GM12878 (cell line): ENCODE measurements around the gene DPYSL4. TPM values are rescaled to one million over a fixed set of nuclear protein-coding genes. Genes with fewer than 3 reads are reported as not detected.

ENCODE experiments used
- ATAC-seq: fragments of 200-7000 bp; cut with Tn5 transposase; 3 replicates; pipeline ENCODE4 v1.9.1; 2020; ENCODE audit warnings: mild to moderate bottlenecking, moderate library complexity
- BruUV-seq: library from RNA; stranded (reverse); fragments of 400-500 nt; replicated peaks from 2 replicates; lab custom pipeline; 2021; lab: Mats Ljungman, UMichigan
- CTCF ChIA-PET: fragments of 300-600 bp; sonication (Branson Sonifier 250); formaldehyde crosslinking; extraction: SDS; loops from one replicate; lab custom pipeline; 2021; ENCODE audit warnings: inconsistent platforms; lab: Yijun Ruan, JAX
- POLR2A ChIA-PET: fragments of 350-600 bp; formaldehyde crosslinking; extraction: SDS; loops from one replicate; lab custom pipeline; 2021; ENCODE audit warnings: inconsistent platforms; lab: Charles Lee
- RAD21 ChIA-PET: fragments of 300-600 bp; sonication (Branson Sonifier 250); formaldehyde crosslinking; loops from one replicate; lab custom pipeline; 2023; ENCODE audit warnings: antibody characterized with exemption; ENCODE audit not compliant: unreplicated experiment; lab: Charles Lee
- SMC1A ChIA-PET: fragments of 300-600 bp; sonication (Branson Sonifier 250); formaldehyde crosslinking; loops from one replicate; lab custom pipeline; 2023; ENCODE audit not compliant: unreplicated experiment, uncharacterized antibody; lab: Charles Lee
- DNase-seq: peaks from one replicate; pipeline ENCODE4 v3.0.0-alpha.2; 2011; ENCODE audit warnings: low read depth, low spot score
- FAIRE-seq: peaks from 3 replicates; lab custom pipeline; 2011; peaks lifted over from hg19 to GRCh38; lab: Jason Lieb, UNC
- H2AFZ ChIP-seq: 2 replicates; pipeline ENCODE4 v1.6.0; 2011; ENCODE audit warnings: low read depth, low read length, control low read depth; ENCODE audit not compliant: control insufficient read depth
- H3K27ac ChIP-seq: 2 replicates; pipeline ENCODE4 v1.5.1; 2011; ENCODE audit warnings: control low read depth; ENCODE audit not compliant: control insufficient read depth, insufficient read depth
- H3K27me3 ChIP-seq, 2 experiments: replicated peaks in 1 of 2; 2 replicates each; pipeline versions ENCODE4 v1.6.0 to v1.6.1; 2011; ENCODE audit warnings: low read length in 1 of 2; ENCODE audit not compliant: control insufficient read depth in 2 of 2, insufficient read depth in 2 of 2
- H3K36me3 ChIP-seq, 2 experiments: 2 replicates each; pipeline ENCODE4 v1.5.1; 2011; ENCODE audit warnings: low read length in 1 of 2; ENCODE audit not compliant: control insufficient read depth in 2 of 2, insufficient read depth in 2 of 2
- H3K4me1 ChIP-seq: 2 replicates; pipeline ENCODE4 v1.6.1; 2011; ENCODE audit warnings: mild to moderate bottlenecking, low read length, moderate library complexity, mixed read lengths; ENCODE audit not compliant: control insufficient read depth, insufficient read depth
- H3K4me2 ChIP-seq: 2 replicates; pipeline ENCODE4 v1.6.0; 2011; ENCODE audit warnings: control low read depth; ENCODE audit not compliant: control insufficient read depth, insufficient read depth
- H3K4me3 ChIP-seq: fragments of 200-600 bp; sonication (generic); 2 replicates; pipeline ENCODE4 v1.5.1; 2016
- H3K79me2 ChIP-seq: 2 replicates; pipeline ENCODE4 v1.6.0; 2011; ENCODE audit warnings: low read length; ENCODE audit not compliant: control insufficient read depth, insufficient read depth
- H3K9ac ChIP-seq: 2 replicates; pipeline ENCODE4 v1.8.0; 2011; ENCODE audit warnings: low read length, control low read depth, mixed read lengths; ENCODE audit not compliant: control insufficient read depth, insufficient read depth
- H3K9me3 ChIP-seq: replicated peaks from 3 replicates; pipeline ENCODE4 v1.5.1; 2011; ENCODE audit warnings: mild to moderate bottlenecking, low read length; ENCODE audit not compliant: control insufficient read depth, insufficient read depth
- H4K20me1 ChIP-seq: 2 replicates; pipeline ENCODE4 v1.6.0; 2011; ENCODE audit not compliant: control insufficient read depth, insufficient read depth
- POU2F2 ChIP-seq: IDR thresholded peaks from 3 replicates; pipeline ENCODE4 v1.6.1; 2011; ENCODE audit warnings: low read depth, mild to moderate bottlenecking, low read length, borderline replicate concordance
- WGBS: methylation state at CpG from one replicate; pipeline ENCODE4 v1.1.6; 2016; ENCODE audit warnings: low lambda C conversion rate; ENCODE audit not compliant: insufficient replicate concordance, insufficient coverage; ENCODE audit errors: missing lambda C conversion rate; 5-methylcytosine and 5-hydroxymethylcytosine counted together
- in situ Hi-C: fragments of 300-500 bp; cut with MboI; formaldehyde crosslinking; loops from 9 replicates; pipeline ENCODE4 v1.14.3; 2018; ENCODE audit warnings: mixed read lengths
- intact Hi-C: fragments of 100-400 bp; cut with micrococcal nuclease; formaldehyde crosslinking; loops from one replicate; pipeline ENCODE4 v1.14.2; 2022; ENCODE audit not compliant: unreplicated experiment
- polyA plus RNA-seq, 11 experiments: library from polyadenylated mRNA; depleted of rRNA in 4 of 11; unstranded in 6 of 11; stranded (reverse) in 5 of 11; fragments of >200 nt; fragmentation: Nextera tagmentation in 4 of 11; fragmentation: Illumina TruSeq in 1 of 11; extraction: Ambion mirVana in 4 of 11; extraction: Trizol in 1 of 11; gene quantifications; 1 replicate in 1 of 11; 2 replicates in 10 of 11; pipeline versions ENCODE4 v1.2.1 to v1.2.3, GENCODE V29; 2011 to 2016; ENCODE audit warnings: inconsistent platforms in 2 of 11, missing spikeins in 2 of 11, low read depth in 1 of 11
- total RNA-seq, 4 experiments: library from RNA; depleted of rRNA in 3 of 4; stranded (reverse); fragments of >200 nt in 3 of 4; fragmentation: Illumina TruSeq in 1 of 4; extraction: Trizol in 1 of 4; gene quantifications; 2 replicates each; pipeline versions ENCODE4 v1.2.1 to v1.2.3, GENCODE V29; 2013 to 2021
- TF ChIP-seq, protein P1 (sequence below): fragments of 450-650 bp; IDR thresholded peaks from 2 replicates; pipeline ENCODE4 v1.6.1; 2018; ENCODE audit warnings: borderline replicate concordance, mild to moderate bottlenecking; ENCODE audit not compliant: partially characterized antibody

Gene DPYSL4
- total and polyA plus RNA-seq, 10 of the 15 experiments (the other 5 are each of a cell fraction or from before 2014, with no cell fraction given) = 0.10 to 0.21 TPM; not detected in 8

DNA sequence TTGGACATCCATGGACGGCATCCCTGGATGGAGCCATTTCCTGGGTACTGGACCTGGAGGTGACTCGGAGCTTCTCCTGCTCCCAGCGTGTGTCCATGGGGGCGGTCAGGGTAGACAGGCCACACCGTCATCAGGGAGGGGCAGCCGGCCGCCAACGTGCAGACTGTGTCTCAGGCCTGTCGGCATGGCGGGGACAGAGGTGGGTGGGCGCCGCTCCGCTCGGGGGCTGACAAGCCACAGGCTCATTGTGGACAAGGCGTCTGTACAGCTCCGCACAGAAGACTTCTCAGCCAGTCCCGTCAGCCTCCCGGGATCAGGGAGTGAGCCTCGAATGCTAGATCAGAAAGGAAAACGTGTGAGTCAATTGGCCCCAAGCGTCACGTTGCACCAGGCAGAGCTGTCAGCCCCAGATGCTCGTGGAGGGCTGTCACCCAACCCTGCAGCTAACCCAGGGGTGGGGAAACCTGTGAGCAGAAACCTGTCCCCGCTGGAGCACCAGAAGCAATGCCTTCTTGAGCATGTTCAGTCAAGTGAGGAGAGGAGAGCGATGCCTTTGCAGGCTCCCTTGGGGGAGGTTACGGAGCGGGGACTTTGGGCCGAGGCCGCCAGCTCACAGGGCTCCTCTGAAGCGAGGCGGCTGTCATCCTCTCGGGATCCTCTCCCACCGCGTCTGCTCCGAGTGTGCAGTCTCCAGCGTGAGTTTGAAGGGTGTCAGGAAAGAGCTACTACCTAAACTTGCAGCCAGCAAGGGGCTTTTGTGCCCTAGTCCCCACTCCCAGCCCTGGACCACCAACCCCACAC, 16.0 kb upstream of the DPYSL4 start:
- H3K27me3 ChIP-seq = no peaks in the 10 kb centered on the region
- no peaks in the 10 kb centered on the region for H3K4me1 ChIP-seq
- ATAC-seq (no peak), DNase-seq (no peak), FAIRE-seq (no peak)
- intact Hi-C loops (no loop called here), in situ Hi-C loops (no loop called here)
- 44% methylated on average over 36 of the region's 36 CpGs for WGBS
- H4K20me1 ChIP-seq = no peaks in the 10 kb centered on the region
- POLR2A ChIA-PET = no interaction called here
- BruUV-seq = no TSS peak
- H3K9me3 ChIP-seq = no peaks in the 10 kb centered on the region; the same call in 2 of the 3 replicates
- SMC1A ChIA-PET = no interaction called here
- no peaks in the 10 kb centered on the region for H3K36me3 ChIP-seq
- no peak overlapping the region for H3K27ac ChIP-seq
- no peaks in the 10 kb centered on the region for H3K79me2 ChIP-seq
- H3K4me3 ChIP-seq = no peak overlapping the region
- RAD21 ChIA-PET = no interaction called here
- H2AFZ ChIP-seq = no peak overlapping the region
- CTCF ChIA-PET = no interaction called here
- H3K4me2 ChIP-seq = no peak overlapping the region
- TF ChIP-seq POU2F2 = no peak
- TF ChIP-seq, protein P1, sequence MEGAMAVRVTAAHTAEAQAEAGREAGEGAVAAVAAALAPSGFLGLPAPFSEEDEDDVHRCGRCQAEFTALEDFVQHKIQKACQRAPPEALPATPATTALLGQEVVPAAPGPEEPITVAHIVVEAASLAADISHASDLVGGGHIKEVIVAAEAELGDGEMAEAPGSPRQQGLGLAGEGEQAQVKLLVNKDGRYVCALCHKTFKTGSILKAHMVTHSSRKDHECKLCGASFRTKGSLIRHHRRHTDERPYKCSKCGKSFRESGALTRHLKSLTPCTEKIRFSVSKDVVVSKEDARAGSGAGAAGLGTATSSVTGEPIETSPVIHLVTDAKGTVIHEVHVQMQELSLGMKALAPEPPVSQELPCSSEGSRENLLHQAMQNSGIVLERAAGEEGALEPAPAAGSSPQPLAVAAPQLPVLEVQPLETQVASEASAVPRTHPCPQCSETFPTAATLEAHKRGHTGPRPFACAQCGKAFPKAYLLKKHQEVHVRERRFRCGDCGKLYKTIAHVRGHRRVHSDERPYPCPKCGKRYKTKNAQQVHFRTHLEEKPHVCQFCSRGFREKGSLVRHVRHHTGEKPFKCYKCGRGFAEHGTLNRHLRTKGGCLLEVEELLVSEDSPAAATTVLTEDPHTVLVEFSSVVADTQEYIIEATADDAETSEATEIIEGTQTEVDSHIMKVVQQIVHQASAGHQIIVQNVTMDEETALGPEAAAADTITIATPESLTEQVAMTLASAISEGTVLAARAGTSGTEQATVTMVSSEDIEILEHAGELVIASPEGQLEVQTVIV = no peak
- no peak overlapping the region for H3K9ac ChIP-seq
